HCT116 (cell line): ENCODE results near the gene HSPB8. TPM values are rescaled to one million over a fixed set of nuclear protein-coding genes. Genes with fewer than 3 reads are reported as not detected.

Source experiments
- ATAC-seq: fragments of 200-7000 bp; cut with Tn5 transposase; 2 replicates; pipeline ENCODE4 v1.9.1; 2020; ENCODE audit warnings: mild to moderate bottlenecking, moderate library complexity
- BruUV-seq: library from RNA; stranded (reverse); fragments of 400-500 nt; replicated peaks from 2 replicates; lab custom pipeline; 2021; lab: Mats Ljungman, UMichigan
- CTCF ChIA-PET: fragments of 300-600 bp; sonication (Branson Sonifier 250); formaldehyde crosslinking; loops from one replicate; lab custom pipeline; 2021; ENCODE audit warnings: antibody characterized with exemption; lab: Charles Lee
- POLR2A ChIA-PET: fragments of 300-600, 350-600 bp; sonication (Branson Sonifier 250); formaldehyde crosslinking; loops from one replicate; lab custom pipeline; 2021; ENCODE audit warnings: antibody characterized with exemption; lab: Charles Lee
- RAD21 ChIA-PET, 2 experiments: fragments of 300-600 bp; sonication (Branson Sonifier 250); formaldehyde crosslinking; loops; one replicate each; lab custom pipeline; 2023; ENCODE audit warnings: low total read pairs in 2 of 2; ENCODE audit not compliant: uncharacterized antibody in 2 of 2, unreplicated experiment in 2 of 2, low non-redundant PET in 1 of 2; lab: Charles Lee
- DNase-seq: peaks from one replicate; pipeline ENCODE4 v3.0.0-alpha.2; 2010; ENCODE audit warnings: low read depth, low spot score
- H2AFZ ChIP-seq: fragments of 200-600 bp; shearing (Covaris generic), sonication (generic); 2 replicates; pipeline ENCODE4 v1.6.1; 2017; ENCODE audit warnings: low read depth, mixed run types, mixed read lengths, antibody characterized with exemption, low read length; ENCODE audit not compliant: poor library complexity, severe bottlenecking
- H3K27ac ChIP-seq: 2 replicates; pipeline ENCODE4 v1.5.1; 2012; ENCODE audit warnings: low read depth, low read length
- H3K27me3 ChIP-seq: fragments of 200-600 bp; sonication (generic); 2 replicates; pipeline ENCODE4 v1.6.1; 2016; ENCODE audit warnings: mixed run types, low read length, mixed read lengths; ENCODE audit not compliant: insufficient read depth
- H3K36me3 ChIP-seq, 2 experiments: fragments of 200-500 bp in 1 of 2; fragments of 200-600 bp in 1 of 2; sonication (Bioruptor generic) in 1 of 2; sonication (generic) in 1 of 2; 2 replicates each; pipeline versions ENCODE4 v1.5.1 to v1.6.1; 2014 to 2016; ENCODE audit warnings: low read length in 2 of 2, inconsistent platforms in 1 of 2, mixed read lengths in 1 of 2, mixed run types in 1 of 2; ENCODE audit not compliant: insufficient read depth in 2 of 2, control insufficient read depth in 1 of 2
- H3K4me1 ChIP-seq, 2 experiments: fragments of 200-600 bp in 1 of 2; sonication (generic) in 1 of 2; 2 replicates each; pipeline versions ENCODE4 v1.5.1 to v1.6.1; 2012 to 2017; ENCODE audit warnings: low read length in 2 of 2, inconsistent platforms in 1 of 2, mild to moderate bottlenecking in 1 of 2, mixed read lengths in 1 of 2, mixed run types in 1 of 2, moderate library complexity in 1 of 2; ENCODE audit not compliant: insufficient read depth in 2 of 2, control insufficient read depth in 1 of 2
- H3K4me2 ChIP-seq: fragments of 200-600 bp; sonication (generic); 2 replicates; pipeline ENCODE4 v1.6.1; 2017; ENCODE audit warnings: mixed run types, low read length, mixed read lengths
- H3K4me3 ChIP-seq, 2 experiments: fragments of 200-600 bp in 1 of 2; sonication (generic) in 1 of 2; replicated peaks in 1 of 2; 2 replicates each; pipeline ENCODE4 v1.5.1; 2011 to 2016; ENCODE audit warnings: low read length in 2 of 2, control low read depth in 1 of 2, low read depth in 1 of 2, mild to moderate bottlenecking in 1 of 2, mixed read lengths in 1 of 2, mixed run types in 1 of 2
- H3K79me2 ChIP-seq: fragments of 200-600 bp; sonication (generic); 2 replicates; pipeline ENCODE4 v1.6.1; 2017; ENCODE audit warnings: mild to moderate bottlenecking, mixed run types, low read length, moderate library complexity, mixed read lengths; ENCODE audit not compliant: insufficient read depth
- H3K9ac ChIP-seq: fragments of 200-600 bp; sonication (generic); 2 replicates; pipeline ENCODE4 v1.6.1; 2016; ENCODE audit warnings: low read length, mixed read lengths
- H3K9me2 ChIP-seq: fragments of 200-600 bp; sonication (generic), shearing (Covaris generic); 2 replicates; pipeline ENCODE4 v1.6.1; 2017; ENCODE audit warnings: mixed run types, mild to moderate bottlenecking, moderate library complexity; ENCODE audit not compliant: insufficient read depth
- H3K9me3 ChIP-seq, 2 experiments: fragments of 200-500 bp in 1 of 2; fragments of 200-600 bp in 1 of 2; sonication (Bioruptor generic) in 1 of 2; sonication (generic) in 1 of 2; 2 replicates each; pipeline ENCODE4 v1.6.1; 2014 to 2017; ENCODE audit warnings: low read length in 2 of 2, mixed read lengths in 2 of 2, inconsistent platforms in 1 of 2, low read depth in 1 of 2, mild to moderate bottlenecking in 1 of 2, mixed run types in 1 of 2, moderate library complexity in 1 of 2; ENCODE audit not compliant: control insufficient read depth in 1 of 2, insufficient read depth in 1 of 2
- H4K20me1 ChIP-seq: fragments of 200-600 bp; sonication (generic), shearing (Covaris generic); 2 replicates; pipeline ENCODE4 v1.6.1; 2017; ENCODE audit warnings: mixed run types, mild to moderate bottlenecking, moderate library complexity; ENCODE audit not compliant: insufficient read depth
- ATF3 ChIP-seq: IDR thresholded peaks from 2 replicates; pipeline ENCODE4 v1.6.1; 2012
- CBX3 ChIP-seq: IDR thresholded peaks from 2 replicates; pipeline ENCODE4 v1.6.1; 2012; ENCODE audit warnings: low read depth
- CEBPB ChIP-seq: IDR thresholded peaks from 2 replicates; pipeline ENCODE4 v1.6.1; 2012; ENCODE audit warnings: low read depth
- EGR1 ChIP-seq: IDR thresholded peaks from 2 replicates; pipeline ENCODE4 v1.6.1; 2012; ENCODE audit warnings: low read depth
- ELF1 ChIP-seq: IDR thresholded peaks from 2 replicates; pipeline ENCODE4 v1.6.1; 2012; ENCODE audit warnings: low read depth, borderline replicate concordance
- EZH2phosphoT487 ChIP-seq: fragments of 200-600 bp; IDR thresholded peaks from 2 replicates; pipeline ENCODE4 v1.6.1; 2018; ENCODE audit warnings: antibody characterized with exemption, borderline replicate concordance
- FOSL1 ChIP-seq: IDR thresholded peaks from 2 replicates; pipeline ENCODE4 v1.6.1; 2012; ENCODE audit warnings: low read depth
- JUND ChIP-seq: IDR thresholded peaks from 2 replicates; pipeline ENCODE4 v1.6.1; 2012
- MAX ChIP-seq: IDR thresholded peaks from 2 replicates; pipeline ENCODE4 v1.6.1; 2012
- RAD21 ChIP-seq: IDR thresholded peaks from 2 replicates; pipeline ENCODE4 v1.6.1; 2012; ENCODE audit warnings: low read depth, mild to moderate bottlenecking
- SP1 ChIP-seq: IDR thresholded peaks from 2 replicates; pipeline ENCODE4 v1.6.1; 2012; ENCODE audit warnings: low read depth
- TCF7L2 ChIP-seq: IDR thresholded peaks from 2 replicates; pipeline ENCODE4 v1.7.0; 2011; ENCODE audit warnings: borderline replicate concordance, inconsistent platforms; ENCODE audit not compliant: insufficient read depth, insufficient read length; ENCODE audit errors: extremely low read depth
- ZFX ChIP-seq: fragments of 450-650 bp; IDR thresholded peaks from 2 replicates; pipeline ENCODE4 v1.6.1; 2017
- ZNF274 ChIP-seq: fragments of 200-500 bp; sonication (Bioruptor generic); IDR thresholded peaks from 2 replicates; pipeline ENCODE4 v1.6.1; 2014; ENCODE audit warnings: mild to moderate bottlenecking, low read depth, low read length, inconsistent platforms
- intact Hi-C: fragments of 100-400 bp; cut with micrococcal nuclease; formaldehyde crosslinking; loops from 2 replicates; pipeline ENCODE4 v1.10.0; 2022
- total RNA-seq: library from RNA; stranded (reverse); gene quantifications from one replicate; pipeline ENCODE4 v1.2.1, GENCODE V29; 2021; ENCODE audit not compliant: unreplicated experiment
- TF ChIP-seq, protein P1 (sequence below): IDR thresholded peaks from 2 replicates; pipeline ENCODE4 v1.6.1; 2012; ENCODE audit warnings: low read depth
- TF ChIP-seq, protein P2 (sequence below), 3 experiments: fragments of 200-600 bp in 1 of 3; sonication (generic) in 1 of 3; IDR thresholded peaks in 2 of 3; conservative IDR thresholded peaks in 1 of 3; 2 replicates each; pipeline ENCODE4 v1.5.1; 2012 to 2017; ENCODE audit warnings: low read depth in 2 of 3, low read length in 2 of 3, antibody characterized with exemption in 1 of 3, borderline replicate concordance in 1 of 3, control low read depth in 1 of 3, mild to moderate bottlenecking in 1 of 3, mixed read lengths in 1 of 3, mixed run types in 1 of 3, moderate library complexity in 1 of 3; ENCODE audit not compliant: insufficient read depth in 1 of 3

Gene HSPB8
- total RNA-seq, 1 experiment from 2014 or later, result 3.5 TPM

DNA sequence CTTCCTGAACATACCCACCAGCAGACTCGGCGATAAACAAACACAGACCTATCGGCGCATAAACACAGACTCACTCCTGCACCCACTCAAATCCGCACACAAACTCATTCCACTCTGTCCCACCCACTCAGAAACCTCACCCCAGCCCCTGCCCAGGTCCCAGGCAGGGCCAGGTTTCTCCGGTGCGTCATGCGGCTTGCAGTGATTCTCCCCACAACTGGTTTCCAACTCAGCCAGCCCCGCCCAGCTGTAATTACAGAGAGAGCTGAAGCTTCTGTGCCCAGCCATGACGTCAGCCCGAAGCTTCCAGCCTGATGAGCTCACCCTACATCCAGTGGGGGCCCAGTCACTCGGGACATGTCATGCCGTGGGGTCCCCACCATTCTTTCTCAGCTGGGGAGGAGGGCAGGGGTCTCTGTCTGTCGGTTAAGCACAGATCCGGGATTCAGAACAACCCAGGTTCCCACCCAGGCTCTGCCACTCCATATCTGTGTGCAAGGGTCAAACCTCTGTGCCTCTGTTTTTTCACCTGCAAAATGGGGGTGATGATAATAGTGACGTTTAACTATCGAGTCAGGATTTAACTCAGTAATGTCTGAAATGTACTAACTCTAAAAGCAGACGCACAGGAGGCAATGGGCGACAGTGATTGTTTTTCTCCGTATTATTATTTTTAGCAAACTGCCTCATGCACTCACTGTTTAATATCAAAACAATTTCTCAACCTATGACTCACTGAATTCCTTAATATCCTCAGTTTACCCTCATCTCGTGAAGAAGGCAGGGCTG is 2.3 kb upstream of the HSPB8 start:
- POLR2A ChIA-PET, result no interaction called here
- peak overlapping the region; percentile 78 for H3K4me2 ChIP-seq

More for the DNA sequence above, 2.3 kb upstream of the HSPB8 start:
- Histone ChIP-seq H3K9me3 (no peaks in the 10 kb centered on the region), H3K9me2 (no peaks in the 10 kb centered on the region), H3K27me3 (no peaks in the 10 kb centered on the region), H2AFZ (peak overlapping the region; percentile 7), H3K27ac (no peak overlapping the region), H3K4me1 (peaks cover 45 to 56% of the 10 kb centered on the region in 2 experiments), H3K79me2 (no peaks in the 10 kb centered on the region), H3K36me3 (no peaks in the 10 kb centered on the region), H3K4me3 (peak overlapping the region; percentile 34), H3K9ac (peak overlapping the region; percentile 58), H4K20me1 (no peaks in the 10 kb centered on the region)
- DNase-seq (peak; percentile 64), ATAC-seq (peak; percentile 53)
- peak; percentile 39; the same call in 1 of the 2 replicates for TF ChIP-seq MAX
- no peak for TF ChIP-seq ZFX
- peak; percentile 68 for TF ChIP-seq JUND
- TF ChIP-seq ELF1, result no peak
- peak; percentile 8 for TF ChIP-seq TCF7L2
- TF ChIP-seq RAD21, result no peak
- TF ChIP-seq SP1, result peak; percentile 72
- TF ChIP-seq EZH2phosphoT487, result no peak
- TF ChIP-seq FOSL1, result peak; percentile 42; the same call in 1 of the 2 replicates
- TF ChIP-seq, protein P1, sequence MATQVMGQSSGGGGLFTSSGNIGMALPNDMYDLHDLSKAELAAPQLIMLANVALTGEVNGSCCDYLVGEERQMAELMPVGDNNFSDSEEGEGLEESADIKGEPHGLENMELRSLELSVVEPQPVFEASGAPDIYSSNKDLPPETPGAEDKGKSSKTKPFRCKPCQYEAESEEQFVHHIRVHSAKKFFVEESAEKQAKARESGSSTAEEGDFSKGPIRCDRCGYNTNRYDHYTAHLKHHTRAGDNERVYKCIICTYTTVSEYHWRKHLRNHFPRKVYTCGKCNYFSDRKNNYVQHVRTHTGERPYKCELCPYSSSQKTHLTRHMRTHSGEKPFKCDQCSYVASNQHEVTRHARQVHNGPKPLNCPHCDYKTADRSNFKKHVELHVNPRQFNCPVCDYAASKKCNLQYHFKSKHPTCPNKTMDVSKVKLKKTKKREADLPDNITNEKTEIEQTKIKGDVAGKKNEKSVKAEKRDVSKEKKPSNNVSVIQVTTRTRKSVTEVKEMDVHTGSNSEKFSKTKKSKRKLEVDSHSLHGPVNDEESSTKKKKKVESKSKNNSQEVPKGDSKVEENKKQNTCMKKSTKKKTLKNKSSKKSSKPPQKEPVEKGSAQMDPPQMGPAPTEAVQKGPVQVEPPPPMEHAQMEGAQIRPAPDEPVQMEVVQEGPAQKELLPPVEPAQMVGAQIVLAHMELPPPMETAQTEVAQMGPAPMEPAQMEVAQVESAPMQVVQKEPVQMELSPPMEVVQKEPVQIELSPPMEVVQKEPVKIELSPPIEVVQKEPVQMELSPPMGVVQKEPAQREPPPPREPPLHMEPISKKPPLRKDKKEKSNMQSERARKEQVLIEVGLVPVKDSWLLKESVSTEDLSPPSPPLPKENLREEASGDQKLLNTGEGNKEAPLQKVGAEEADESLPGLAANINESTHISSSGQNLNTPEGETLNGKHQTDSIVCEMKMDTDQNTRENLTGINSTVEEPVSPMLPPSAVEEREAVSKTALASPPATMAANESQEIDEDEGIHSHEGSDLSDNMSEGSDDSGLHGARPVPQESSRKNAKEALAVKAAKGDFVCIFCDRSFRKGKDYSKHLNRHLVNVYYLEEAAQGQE, result no peak
- TF ChIP-seq ZNF274, result no peak
- TF ChIP-seq, protein P2, sequence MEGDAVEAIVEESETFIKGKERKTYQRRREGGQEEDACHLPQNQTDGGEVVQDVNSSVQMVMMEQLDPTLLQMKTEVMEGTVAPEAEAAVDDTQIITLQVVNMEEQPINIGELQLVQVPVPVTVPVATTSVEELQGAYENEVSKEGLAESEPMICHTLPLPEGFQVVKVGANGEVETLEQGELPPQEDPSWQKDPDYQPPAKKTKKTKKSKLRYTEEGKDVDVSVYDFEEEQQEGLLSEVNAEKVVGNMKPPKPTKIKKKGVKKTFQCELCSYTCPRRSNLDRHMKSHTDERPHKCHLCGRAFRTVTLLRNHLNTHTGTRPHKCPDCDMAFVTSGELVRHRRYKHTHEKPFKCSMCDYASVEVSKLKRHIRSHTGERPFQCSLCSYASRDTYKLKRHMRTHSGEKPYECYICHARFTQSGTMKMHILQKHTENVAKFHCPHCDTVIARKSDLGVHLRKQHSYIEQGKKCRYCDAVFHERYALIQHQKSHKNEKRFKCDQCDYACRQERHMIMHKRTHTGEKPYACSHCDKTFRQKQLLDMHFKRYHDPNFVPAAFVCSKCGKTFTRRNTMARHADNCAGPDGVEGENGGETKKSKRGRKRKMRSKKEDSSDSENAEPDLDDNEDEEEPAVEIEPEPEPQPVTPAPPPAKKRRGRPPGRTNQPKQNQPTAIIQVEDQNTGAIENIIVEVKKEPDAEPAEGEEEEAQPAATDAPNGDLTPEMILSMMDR (IDR thresholded peaks at IDR 0.05 in 2 of 3, conservative IDR thresholded peaks at IDR 0.05 in 1 of 3; ENCODE audit: borderline replicate concordance in 1 of 3, insufficient read depth in 1 of 3, low read depth in 2 of 3, low read length in 2 of 3), result no peak
- peak; percentile 40; the same call in 1 of the 2 replicates for TF ChIP-seq CBX3
- peak; percentile 65; the same call in 1 of the 2 replicates for TF ChIP-seq EGR1
- no peak; the same call in 1 of the 2 replicates for TF ChIP-seq ATF3
- TF ChIP-seq CEBPB, result no peak
- ChIA-PET CTCF (interaction anchor here (0.6 kb wide), 1 partner anchor 22 kb away, joined by 3 read pairs; no protein-coding TSS in a partner anchor), RAD21 (no interaction called here)
- BruUV-seq, result no TSS peak
- intact Hi-C loops, result no loop called here
